ENCODE measurements around the gene CEBPG. TPM values are rescaled to one million over a fixed set of nuclear protein-coding genes. Genes with fewer than 3 reads are reported as not detected.

Gene CEBPG
- total RNA-seq, 1 experiment from 2014 or later: 48.6 TPM

GRCh38 chr19:33345163-33345562, 28.3 kb upstream of the CEBPG start:
- POLR2A ChIA-PET (ENCODE audit: low non-redundant PET): no interaction called here
- DNase-seq (ENCODE audit: low spot score): no peak
- Histone ChIP-seq H3K27me3 (replicated peaks; ENCODE audit: insufficient read depth, low read depth, low read length, poor library complexity) (peaks cover 61% of the 10 kb centered on the region), H3K9me3 (ENCODE audit: low read depth, low read length, poor library complexity, severe bottlenecking) (no peaks in the 10 kb centered on the region), H3K36me3 (ENCODE audit: insufficient read depth, low read length, poor library complexity, severe bottlenecking) (no peaks in the 10 kb centered on the region), H3K27ac (ENCODE audit: low read depth, low read length, poor library complexity, severe bottlenecking) (no peak overlapping the region), H3K4me3 (ENCODE audit: low read depth, low read length, poor library complexity, severe bottlenecking) (no peak overlapping the region), H3K4me1 (ENCODE audit: insufficient read depth, low read length, poor library complexity, severe bottlenecking) (no peaks in the 10 kb centered on the region)
- intact Hi-C loops (cut with micrococcal nuclease; ENCODE audit: unreplicated experiment): no loop called here
- TF ChIP-seq CTCF (conservative IDR thresholded peaks at IDR 0.05; ENCODE audit: low read depth, low read length): no peak
- no peak for TF ChIP-seq EZH2 (IDR thresholded peaks at IDR 0.05; ENCODE audit: borderline replicate concordance, low read depth, low read length, poor library complexity, severe bottlenecking)
- BruUV-seq (replicated peaks): no TSS peak
- CTCF ChIA-PET: no interaction called here

GRCh38 chr19:33346665-33347064, 26.8 kb upstream of the CEBPG start:
- H3K27ac ChIP-seq (ENCODE audit: low read depth, low read length, poor library complexity, severe bottlenecking): no peak overlapping the region
- POLR2A ChIA-PET (ENCODE audit: low non-redundant PET): no interaction called here
- H3K27me3 ChIP-seq (replicated peaks; ENCODE audit: insufficient read depth, low read depth, low read length, poor library complexity): peaks cover 47% of the 10 kb centered on the region
- H3K36me3 ChIP-seq (ENCODE audit: insufficient read depth, low read length, poor library complexity, severe bottlenecking): no peaks in the 10 kb centered on the region
- BruUV-seq (replicated peaks): no TSS peak
- intact Hi-C loops (cut with micrococcal nuclease; ENCODE audit: unreplicated experiment): no loop called here
- H3K4me3 ChIP-seq (ENCODE audit: low read depth, low read length, poor library complexity, severe bottlenecking): no peak overlapping the region
- no peak for DNase-seq (ENCODE audit: low spot score)
- TF ChIP-seq CTCF (conservative IDR thresholded peaks at IDR 0.05; ENCODE audit: low read depth, low read length): no peak
- no peak for TF ChIP-seq EZH2 (IDR thresholded peaks at IDR 0.05; ENCODE audit: borderline replicate concordance, low read depth, low read length, poor library complexity, severe bottlenecking)
- CTCF ChIA-PET: no interaction called here
- no peaks in the 10 kb centered on the region for H3K9me3 ChIP-seq (ENCODE audit: low read depth, low read length, poor library complexity, severe bottlenecking)
- no peaks in the 10 kb centered on the region for H3K4me1 ChIP-seq (ENCODE audit: insufficient read depth, low read length, poor library complexity, severe bottlenecking)

GRCh38 chr19:33347300-33347699, 26.2 kb upstream of the CEBPG start:
- no peak overlapping the region for H3K4me3 ChIP-seq (ENCODE audit: low read depth, low read length, poor library complexity, severe bottlenecking)

More at GRCh38 chr19:33347300-33347699, 26.2 kb upstream of the CEBPG start:
- no peak for TF ChIP-seq CTCF (conservative IDR thresholded peaks at IDR 0.05; ENCODE audit: low read depth, low read length)
- no peak for TF ChIP-seq EZH2 (IDR thresholded peaks at IDR 0.05; ENCODE audit: borderline replicate concordance, low read depth, low read length, poor library complexity, severe bottlenecking)
- no peak for DNase-seq (ENCODE audit: low spot score)
- Histone ChIP-seq H3K36me3 (ENCODE audit: insufficient read depth, low read length, poor library complexity, severe bottlenecking) (no peaks in the 10 kb centered on the region), H3K27me3 (replicated peaks; ENCODE audit: insufficient read depth, low read depth, low read length, poor library complexity) (peaks cover 45% of the 10 kb centered on the region), H3K4me1 (ENCODE audit: insufficient read depth, low read length, poor library complexity, severe bottlenecking) (no peaks in the 10 kb centered on the region), H3K27ac (ENCODE audit: low read depth, low read length, poor library complexity, severe bottlenecking) (no peak overlapping the region), H3K9me3 (ENCODE audit: low read depth, low read length, poor library complexity, severe bottlenecking) (no peaks in the 10 kb centered on the region)
- intact Hi-C loops (cut with micrococcal nuclease; ENCODE audit: unreplicated experiment): no loop called here
- ChIA-PET CTCF (no interaction called here), POLR2A (ENCODE audit: low non-redundant PET) (interaction anchor here (0.7 kb wide), 1 partner anchor 24 kb away, joined by 3 read pairs; no protein-coding TSS in a partner anchor)
- BruUV-seq (replicated peaks): no TSS peak
